Cardiac ventricle fibroblast (primary cell): Measurements from ENCODE around the gene MIA2. TPM values are rescaled to one million over a fixed set of nuclear protein-coding genes. Genes with fewer than 3 reads are reported as not detected.

Experiments used
- total RNA-seq: library from RNA; depleted of rRNA; stranded (reverse); fragments of >200 nt; gene quantifications from 2 replicates; pipeline ENCODE4 v1.2.3, GENCODE V29; 2015

Gene MIA2
- 11.6 and 13.5 TPM in 2 replicates for total RNA-seq

DNA sequence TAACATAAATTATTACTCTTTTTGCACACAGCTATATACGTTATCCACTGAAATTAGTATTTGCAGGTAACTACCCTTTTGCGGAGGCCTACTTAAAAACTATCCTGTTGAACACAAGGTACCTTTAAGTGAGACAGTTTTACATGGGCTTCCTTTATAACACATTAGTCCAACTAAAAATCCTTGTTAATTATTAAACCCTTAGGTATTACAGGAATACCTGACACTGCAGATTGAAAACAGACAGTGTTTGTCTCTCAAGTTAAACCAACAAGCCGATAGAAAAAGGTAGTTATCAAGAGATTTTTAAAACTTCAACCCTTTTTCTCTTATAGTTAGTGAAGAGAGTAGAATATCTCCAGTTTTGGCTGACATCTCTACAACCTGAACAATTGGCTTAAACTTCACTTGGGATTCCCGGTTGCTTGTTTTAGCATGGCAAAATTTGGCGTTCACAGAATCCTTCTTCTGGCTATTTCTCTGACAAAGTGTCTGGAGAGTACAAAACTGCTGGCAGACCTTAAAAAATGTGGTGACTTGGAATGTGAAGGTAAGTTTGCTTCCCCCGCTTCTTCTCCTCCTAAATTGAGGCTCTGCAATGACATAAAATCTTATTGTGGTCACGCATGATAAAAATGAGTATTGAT lies at the start of gene MIA2:
TSS of gene MIA2 (plus strand) at position 236 of the 647 bp plus-strand sequence. CDS start at position 436, 200 bp downstream.

DNA sequence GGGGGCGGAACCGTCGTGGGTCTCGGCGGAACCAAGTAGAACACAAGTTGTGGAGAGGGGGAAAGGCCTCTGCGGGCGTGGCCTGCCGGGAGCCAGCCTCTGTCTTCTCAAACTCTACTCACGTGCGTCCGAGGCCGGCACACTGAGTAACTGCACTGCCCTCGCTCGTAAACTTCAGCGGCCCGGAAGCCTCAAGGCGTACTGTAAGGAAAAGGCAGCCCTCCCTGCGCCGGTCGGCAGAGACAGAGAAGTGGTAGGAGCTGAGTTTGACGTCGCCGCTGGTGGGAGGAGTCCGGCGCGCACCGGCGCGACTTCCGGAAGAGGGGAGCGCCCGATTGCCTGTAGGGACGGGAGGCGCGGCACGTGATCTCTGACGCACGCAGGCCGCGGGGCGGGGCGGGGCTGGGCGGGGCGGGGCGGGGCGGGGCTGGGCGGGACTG lies 198.5 kb downstream of the MIA2 start, which contains the start of gene FBXO33:
TSS of gene FBXO33 (minus strand) at position 255 of the 440 bp plus-strand sequence. CDS start 271 bp downstream, outside the sequence.

Other genes starting within 250 kb of the MIA2 start
- gene SEC23A, start 130.7 kb upstream of the MIA2 start, total RNA-seq, result 139 and 147 TPM in 2 replicates
- gene GEMIN2, start 119.6 kb upstream of the MIA2 start, total RNA-seq, result 16.1 and 21.0 TPM in 2 replicates
- gene TRAPPC6B, start 63.6 kb upstream of the MIA2 start, total RNA-seq, result 14.1 and 18.8 TPM in 2 replicates
- gene PNN, start 58.7 kb upstream of the MIA2 start, total RNA-seq, result 11.6 and 16.5 TPM in 2 replicates
- 6.9 and 9.7 TPM in 2 replicates for gene FBXO33, start 198.5 kb downstream of the MIA2 start, total RNA-seq